K562 (cell line): ENCODE measurements around the gene PRKG1. TPM values are rescaled to one million over a fixed set of nuclear protein-coding genes. Genes with fewer than 3 reads are reported as not detected.

Source experiments
- ATAC-seq: fragments of 200-7000 bp; cut with Tn5 transposase; 3 replicates; pipeline ENCODE4 v1.9.1; 2020; ENCODE audit warnings: moderate library complexity
- BruUV-seq: library from RNA; stranded (reverse); fragments of 400-500 nt; replicated peaks from 2 replicates; lab custom pipeline; 2021; lab: Mats Ljungman, UMichigan
- CTCF ChIA-PET: fragments of 300-600 bp; formaldehyde crosslinking; extraction: SDS; loops from one replicate; lab custom pipeline; 2021; ENCODE audit warnings: low intra/inter-chr PET ratio; lab: Yijun Ruan, JAX
- POLR2A ChIA-PET: fragments of 300-600, 350-650 bp; sonication (Branson Sonifier 250); formaldehyde crosslinking; extraction: SDS; loops from one replicate; lab custom pipeline; 2021; ENCODE audit warnings: antibody characterized with exemption, inconsistent platforms; lab: Yijun Ruan, JAX
- DNase-seq, 4 experiments: peaks; one replicate each; pipeline versions ENCODE4 v3.0.0 to v3.0.0-alpha.2; 2011 to 2018; ENCODE audit warnings: low spot score in 3 of 4, mixed read lengths in 3 of 4; ENCODE audit errors: extremely low read depth in 1 of 4
- FAIRE-seq: peaks from 2 replicates; lab custom pipeline; 2011; peaks lifted over from hg19 to GRCh38; lab: Jason Lieb, UNC
- H2AFZ ChIP-seq: 2 replicates; pipeline ENCODE4 v1.6.0; 2011; ENCODE audit warnings: low read depth, low read length, control low read depth, inconsistent platforms
- H3K27ac ChIP-seq: fragments of 200-600 bp; 3 replicates; pipeline ENCODE4 v1.8.0; 2011; ENCODE audit warnings: low read depth, mild to moderate bottlenecking, control low read depth, inconsistent platforms, low read length, moderate library complexity, mixed read lengths; ENCODE audit errors: extremely low read depth
- H3K27me3 ChIP-seq, 2 experiments: fragments of 300-600 bp in 1 of 2; 2 replicates in 1 of 2; 3 replicates in 1 of 2; pipeline versions ENCODE4 v1.6.0 to v1.8.0; 2011; ENCODE audit warnings: inconsistent platforms in 2 of 2, low read length in 2 of 2, mild to moderate bottlenecking in 1 of 2, mixed read lengths in 1 of 2, moderate library complexity in 1 of 2; ENCODE audit not compliant: control insufficient read depth in 2 of 2, insufficient read depth in 2 of 2
- H3K36me3 ChIP-seq: fragments of 300-600 bp; 3 replicates; pipeline ENCODE4 v1.8.0; 2011; ENCODE audit warnings: mild to moderate bottlenecking, low read length, inconsistent platforms; ENCODE audit not compliant: control insufficient read depth, insufficient read depth
- H3K4me1 ChIP-seq, 2 experiments: fragments of 200-600 bp in 1 of 2; replicated peaks in 1 of 2; 2 replicates in 1 of 2; 3 replicates in 1 of 2; pipeline versions ENCODE4 v1.5.1 to v1.8.0; 2011; ENCODE audit warnings: inconsistent platforms in 2 of 2, low read length in 2 of 2, mild to moderate bottlenecking in 1 of 2, mixed read lengths in 1 of 2, moderate library complexity in 1 of 2; ENCODE audit not compliant: control insufficient read depth in 2 of 2, insufficient read depth in 2 of 2
- H3K4me2 ChIP-seq: 2 replicates; pipeline ENCODE4 v1.6.1; 2011; ENCODE audit warnings: low read length, control low read depth, inconsistent platforms, mixed read lengths; ENCODE audit not compliant: insufficient read depth
- H3K4me3 ChIP-seq: fragments of 200-600 bp; sonication (generic), shearing (Covaris generic); 2 replicates; pipeline ENCODE4 v1.5.1; 2016; ENCODE audit warnings: control low read depth, inconsistent platforms
- H3K79me2 ChIP-seq: fragments of 200-600 bp; 3 replicates; pipeline ENCODE4 v1.8.0; 2011; ENCODE audit warnings: low read length, inconsistent platforms; ENCODE audit not compliant: control insufficient read depth, insufficient read depth
- H3K9ac ChIP-seq, 2 experiments: 2 replicates each; pipeline versions ENCODE4 v1.6.0 to v1.6.1; 2011; ENCODE audit warnings: low read depth in 2 of 2, low read length in 2 of 2, control low read depth in 1 of 2, inconsistent platforms in 1 of 2, mild to moderate bottlenecking in 1 of 2, mixed read lengths in 1 of 2; ENCODE audit not compliant: insufficient read depth in 1 of 2
- H3K9me1 ChIP-seq: one replicate; pipeline ENCODE4 v1.6.0; 2011; ENCODE audit warnings: inconsistent platforms, mild to moderate bottlenecking, low read length, moderate library complexity; ENCODE audit not compliant: control insufficient read depth, insufficient read depth
- H3K9me3 ChIP-seq: replicated peaks from 2 replicates; pipeline ENCODE4 v1.5.1; 2011; ENCODE audit warnings: low read depth, low read length, inconsistent platforms; ENCODE audit not compliant: control insufficient read depth, insufficient read depth
- H4K20me1 ChIP-seq: replicated peaks from 2 replicates; pipeline ENCODE4 v1.6.1; 2011; ENCODE audit warnings: low read length, inconsistent platforms, mixed read lengths; ENCODE audit not compliant: control insufficient read depth, insufficient read depth
- ATF7 ChIP-seq: fragments of 450-650 bp; IDR thresholded peaks from 2 replicates; pipeline ENCODE4 v1.7.1; 2014; ENCODE audit warnings: mild to moderate bottlenecking, moderate library complexity
- CCAR2 ChIP-seq: fragments of 200-400 bp; formaldehyde crosslinking; IDR thresholded peaks from 2 replicates; pipeline ENCODE4 v1.6.1; 2017; ENCODE audit warnings: mild to moderate bottlenecking, low read depth, low read length
- GABPB1 ChIP-seq: sonication (generic); formaldehyde crosslinking; IDR thresholded peaks from 2 replicates; pipeline ENCODE4 v1.8.0; 2022; ENCODE audit warnings: mild to moderate bottlenecking, missing genetic modification reagents
- HCFC1 ChIP-seq: IDR thresholded peaks from 2 replicates; pipeline ENCODE4 v1.6.1; 2012; ENCODE audit warnings: low read depth, low read length, improper control_type of control experiment
- NCOA1 ChIP-seq: fragments of 450-650 bp; IDR thresholded peaks from 2 replicates; pipeline ENCODE4 v1.6.1; 2016; ENCODE audit warnings: low read depth
- NRF1 ChIP-seq, 2 experiments: fragments of 450-650 bp; IDR thresholded peaks in 1 of 2; conservative IDR thresholded peaks in 1 of 2; 2 replicates each; pipeline ENCODE4 v1.6.1; 2014; ENCODE audit warnings: mild to moderate bottlenecking in 2 of 2
- PRMT5 ChIP-seq: sonication (generic); formaldehyde crosslinking; IDR thresholded peaks from 2 replicates; pipeline ENCODE4 v1.5.0; 2020; ENCODE audit warnings: missing genetic modification reagents
- SMAD1 ChIP-seq: fragments of 150-350 bp; IDR thresholded peaks from 2 replicates; pipeline ENCODE4 v1.6.1; 2014; ENCODE audit warnings: low read length, low read depth; ENCODE audit not compliant: partially characterized antibody
- SREBF1 ChIP-seq: fragments of 150-350 bp; IDR thresholded peaks from 2 replicates; pipeline ENCODE4 v1.6.1; 2014; ENCODE audit warnings: antibody characterized with exemption, low read depth, low read length, borderline replicate concordance
- SRSF1 ChIP-seq: fragments of 200-400 bp; formaldehyde crosslinking; IDR thresholded peaks from 2 replicates; pipeline ENCODE4 v1.6.1; 2017; ENCODE audit warnings: mild to moderate bottlenecking, low read depth, low read length, moderate library complexity
- ZNF12 ChIP-seq: sonication (generic); formaldehyde crosslinking; IDR thresholded peaks from 2 replicates; pipeline ENCODE4 v1.4.0; 2020; ENCODE audit warnings: mild to moderate bottlenecking, missing genetic modification reagents
- ZNF232 ChIP-seq: sonication (generic); formaldehyde crosslinking; IDR thresholded peaks from 2 replicates; pipeline ENCODE4 v1.8.0; 2022; ENCODE audit warnings: mild to moderate bottlenecking, missing genetic modification reagents
- ZNF3 ChIP-seq: fragments of 250-450 bp; sonication (Bioruptor Pico); IDR thresholded peaks from 2 replicates; pipeline ENCODE4 v1.5.0; 2021; ENCODE audit warnings: mild to moderate bottlenecking, moderate library complexity
- WGBS: fragments of 100-300 bp; shearing (Covaris generic); methylation state at CpG from one replicate; pipeline ENCODE4 v1.1.6; 2016; ENCODE audit warnings: low coverage, mixed read lengths; ENCODE audit not compliant: insufficient coverage; ENCODE audit errors: missing lambda C conversion rate; 5-methylcytosine and 5-hydroxymethylcytosine counted together
- in situ Hi-C: fragments of 300-500 bp; cut with MboI; formaldehyde crosslinking; loops from 4 replicates; pipeline ENCODE4 v1.15.0; 2018; ENCODE audit warnings: inconsistent platforms, mixed read lengths
- intact Hi-C: fragments of 100-400 bp; cut with micrococcal nuclease; formaldehyde crosslinking; loops from 2 replicates; pipeline ENCODE4 v1.14.2; 2022
- polyA plus RNA-seq, 8 experiments: library from polyadenylated mRNA; depleted of rRNA in 4 of 8; stranded (reverse) in 5 of 8; unstranded in 3 of 8; fragments of >200 nt; fragmentation: Nextera tagmentation in 2 of 8; fragmentation: Illumina TruSeq in 1 of 8; extraction: Ambion mirVana in 2 of 8; extraction: Trizol in 1 of 8; gene quantifications; 2 replicates each; pipeline versions ENCODE4 v1.2.1 to v1.2.3, GENCODE V29; 2011 to 2014; ENCODE audit warnings: inconsistent platforms in 1 of 8, missing spikeins in 1 of 8
- total RNA-seq, 7 experiments: library from RNA; depleted of rRNA in 6 of 7; stranded (reverse); fragments of >200 nt in 6 of 7; fragmentation: Illumina TruSeq in 2 of 7; extraction: Trizol in 2 of 7; gene quantifications; 2 replicates each; pipeline versions ENCODE4 v1.2.1 to v1.2.3, GENCODE V29; 2011 to 2021; ENCODE audit warnings: low replicate concordance in 1 of 7

The PRKG1 gene
- total and polyA plus RNA-seq, 9 of the 15 experiments (the other 6 are each of a cell fraction or from before 2014, with no cell fraction given): 0.22 TPM; not detected in 8

GRCh38 chr10:51230887-51231585 is 156.7 kb downstream of the PRKG1 start:
- H3K9ac ChIP-seq: no peak overlapping the region
- BruUV-seq: no TSS peak
- H3K9me1 ChIP-seq: no peaks in the 10 kb centered on the region
- no peak for ATAC-seq
- no peak overlapping the region for H3K27ac ChIP-seq
- no peak overlapping the region for H3K4me3 ChIP-seq
- H3K9me3 ChIP-seq: no peaks in the 10 kb centered on the region
- H3K4me2 ChIP-seq: no peak overlapping the region
- H3K79me2 ChIP-seq: no peaks in the 10 kb centered on the region
- H2AFZ ChIP-seq: no peak overlapping the region
- no peak for TF ChIP-seq ZNF3 (CRISPR knock-in tag)
- no peak for TF ChIP-seq ZNF12 (CRISPR knock-in tag)
- no peak for TF ChIP-seq ZNF232 (CRISPR knock-in tag)
- no peak for TF ChIP-seq PRMT5 (CRISPR knock-in tag)
- no peak for TF ChIP-seq GABPB1 (CRISPR knock-in tag)
- no peak for TF ChIP-seq NCOA1
- TF ChIP-seq SREBF1: no peak
- no peak for TF ChIP-seq SMAD1
- TF ChIP-seq HCFC1: no peak
- TF ChIP-seq NRF1 (conservative IDR thresholded peaks at IDR 0.05 in 1 of 2, IDR thresholded peaks at IDR 0.05 in 1 of 2): no peak
- TF ChIP-seq CCAR2: no peak
- TF ChIP-seq SRSF1: no peak
- TF ChIP-seq ATF7: no peak
- TF ChIP-seq, all 486 proteins: peak for 0
- no peaks in the 10 kb centered on the region for H3K4me1 ChIP-seq
- in situ Hi-C loops: no loop called here
- DNase-seq (no peak), FAIRE-seq (no peak)
- POLR2A ChIA-PET: no interaction called here
- no peaks in the 10 kb centered on the region for H3K36me3 ChIP-seq
- WGBS: 2% methylated on average over 5 of the region's 5 CpGs
- no peaks in the 10 kb centered on the region for H3K27me3 ChIP-seq
- intact Hi-C loops: no loop called here
- CTCF ChIA-PET: no interaction called here
- H4K20me1 ChIP-seq: no peaks in the 10 kb centered on the region
